Measurements from ENCODE around the gene HTR4. TPM values are rescaled to one million over a fixed set of nuclear protein-coding genes. Genes with fewer than 3 reads are reported as not detected.
A peak's percentile ranks its signal among the peaks of the same experiment; 100 is the strongest.

The HTR4 gene
- not detected in 2 replicates for polyA plus RNA-seq (2011; rRNA removed)
- not detected in 2 replicates for polyA minus RNA-seq (2011; rRNA and poly(A)+ RNA removed)

GRCh38 chr5:148653836-148654781 lies at the start of gene HTR4:
Gene HTR4 (minus strand): TSS chr5:148654527. CDS start chr5:148637014, 17,513 bp downstream.
- no peak within 1 kb of the TSS for H3K4me3 ChIP-seq (ENCODE audit: low read depth, low read length)
- POLR2A ChIA-PET: no interaction called here
- CTCF ChIA-PET: no interaction called here
- peaks cover 18% of the 10 kb centered on the region for H3K27me3 ChIP-seq (ENCODE audit: control insufficient read depth, insufficient read depth, low read length)
- no peaks in the 10 kb centered on the region for H3K9me3 ChIP-seq (ENCODE audit: control insufficient read depth, insufficient read depth, low read length)
- TF ChIP-seq CTCF (IDR thresholded peaks at IDR 0.05; ENCODE audit: low read depth, low read length): no peak
- no peak for DNase-seq (ENCODE audit: low read depth, low spot score)
- peak within 1 kb of the TSS; percentile 21 for H3K27ac ChIP-seq (ENCODE audit: low read depth, low read length)

GRCh38 chr5:148702019-148702596 lies 47.8 kb upstream of the HTR4 start:
- ChIA-PET POLR2A (no interaction called here), CTCF (interaction anchor here (1.5 to 2.3 kb wide), 3 partner anchors 10 to 333 kb away, joined by 3 to 9 read pairs (median 6); no protein-coding TSS in a partner anchor)
- no peak overlapping the region for H3K27ac ChIP-seq (ENCODE audit: low read depth, low read length)
- DNase-seq (ENCODE audit: low read depth, low spot score): no peak
- no peaks in the 10 kb centered on the region for H3K27me3 ChIP-seq (ENCODE audit: control insufficient read depth, insufficient read depth, low read length)
- no peaks in the 10 kb centered on the region for H3K9me3 ChIP-seq (ENCODE audit: control insufficient read depth, insufficient read depth, low read length)
- no peak for TF ChIP-seq CTCF (IDR thresholded peaks at IDR 0.05; ENCODE audit: low read depth, low read length)
- H3K4me3 ChIP-seq (ENCODE audit: low read depth, low read length): no peak overlapping the region

- Histone ChIP-seq H3K27me3 (ENCODE audit: control insufficient read depth, insufficient read depth, low read length) (no peaks in the 10 kb centered on the region), H3K9me3 (ENCODE audit: control insufficient read depth, insufficient read depth, low read length) (no peaks in the 10 kb centered on the region), H3K27ac (ENCODE audit: low read depth, low read length) (no peak overlapping the region), H3K4me3 (ENCODE audit: low read depth, low read length) (no peak overlapping the region)
- POLR2A ChIA-PET: no interaction called here
- no peak for DNase-seq (ENCODE audit: low read depth, low spot score)
- TF ChIP-seq CTCF (IDR thresholded peaks at IDR 0.05; ENCODE audit: low read depth, low read length): no peak
- CTCF ChIA-PET: interaction anchor here (1.0 to 1.1 kb wide), 2 partner anchors 11 to 32 kb away, joined by 3 to 5 read pairs; no protein-coding TSS in a partner anchor
Measured at GRCh38 chr5:148699028-148699427, 44.7 kb upstream of the HTR4 start.

GRCh38 chr5:148697809-148698196 lies 43.5 kb upstream of the HTR4 start:
- no peaks in the 10 kb centered on the region for H3K9me3 ChIP-seq (ENCODE audit: control insufficient read depth, insufficient read depth, low read length)
- no peak overlapping the region for H3K4me3 ChIP-seq (ENCODE audit: low read depth, low read length)
- H3K27me3 ChIP-seq (ENCODE audit: control insufficient read depth, insufficient read depth, low read length): no peaks in the 10 kb centered on the region
- CTCF ChIA-PET: interaction anchor here (1.3 kb wide), 1 partner anchor 33 kb away, joined by 7 read pairs; no protein-coding TSS in a partner anchor
- no peak overlapping the region for H3K27ac ChIP-seq (ENCODE audit: low read depth, low read length)
- TF ChIP-seq CTCF (IDR thresholded peaks at IDR 0.05; ENCODE audit: low read depth, low read length): no peak
- POLR2A ChIA-PET: no interaction called here
- DNase-seq (ENCODE audit: low read depth, low spot score): no peak
